Prostate gland (tissue), 2 donors: ENCODE data around the gene RAPGEF3. TPM values are rescaled to one million over a fixed set of nuclear protein-coding genes. Genes with fewer than 3 reads are reported as not detected.

Experiments
- DNase-seq: peaks from one replicate; pipeline ENCODE4 v3.0.0-alpha.2; 2019; ENCODE audit warnings: low spot score
- H3K27ac ChIP-seq, 2 donors: fragments of 200-600 bp; sonication (generic); 2 replicates each; pipeline ENCODE4 v1.5.1; 2017 to 2019
- H3K27me3 ChIP-seq: fragments of 200-600 bp; sonication (generic); replicated peaks from 2 replicates; pipeline ENCODE4 v1.5.1; 2019; ENCODE audit not compliant: insufficient read depth
- H3K36me3 ChIP-seq, 2 donors: fragments of 200-600 bp; sonication (generic); 1 replicate in 1 of 2; 2 replicates in 1 of 2; pipeline versions ENCODE4 v1.5.1 to v1.8.1; 2017 to 2019
- H3K4me1 ChIP-seq: fragments of 200-600 bp; sonication (generic); replicated peaks from 2 replicates; pipeline ENCODE4 v1.5.1; 2019
- H3K4me3 ChIP-seq, 2 donors: fragments of 200-600 bp; sonication (generic); 2 replicates each; pipeline ENCODE4 v1.5.1; 2017 to 2019
- H3K9me3 ChIP-seq: fragments of 200-600 bp; sonication (generic); 2 replicates; pipeline ENCODE4 v1.5.1; 2017
- POLR2A ChIP-seq: fragments of 450-650 bp; IDR thresholded peaks from one replicate; pipeline ENCODE4 v1.6.1; 2016; ENCODE audit warnings: antibody characterized with exemption, mild to moderate bottlenecking
- POLR2AphosphoS5 ChIP-seq: sonication (generic); formaldehyde crosslinking; IDR thresholded peaks from one replicate; pipeline ENCODE4 v1.6.1; 2017; ENCODE audit warnings: antibody characterized with exemption
- whole genome bisulfite sequencing: methylation state at CpG from one replicate; pipeline ENCODE4 v1.1.5; 2018; 5-methylcytosine and 5-hydroxymethylcytosine counted together
- intact Hi-C: fragments of 100-400 bp; cut with DNase I; formaldehyde crosslinking; loops from one replicate; pipeline ENCODE4 v1.14.2; 2022
- total RNA-seq, 2 donors: library from RNA; depleted of rRNA; stranded (reverse); fragments of >200 nt; gene quantifications; one replicate each; pipeline ENCODE4 v1.1.0, GENCODE V29; 2016
- TF ChIP-seq, protein P1 (sequence below), 4 experiments: fragments of 200-600 bp in 2 of 4; fragments of 450-650 bp in 2 of 4; sonication (generic) in 2 of 4; IDR thresholded peaks; 1 replicate in 3 of 4; 2 replicates in 1 of 4; pipeline ENCODE4 v1.5.1; 2016 to 2019; ENCODE audit warnings: antibody characterized with exemption in 4 of 4, mild to moderate bottlenecking in 2 of 4, moderate library complexity in 2 of 4

The RAPGEF3 gene
- total RNA-seq, 2 donors from 2014 or later = 19.1 to 28.5 TPM

DNA sequence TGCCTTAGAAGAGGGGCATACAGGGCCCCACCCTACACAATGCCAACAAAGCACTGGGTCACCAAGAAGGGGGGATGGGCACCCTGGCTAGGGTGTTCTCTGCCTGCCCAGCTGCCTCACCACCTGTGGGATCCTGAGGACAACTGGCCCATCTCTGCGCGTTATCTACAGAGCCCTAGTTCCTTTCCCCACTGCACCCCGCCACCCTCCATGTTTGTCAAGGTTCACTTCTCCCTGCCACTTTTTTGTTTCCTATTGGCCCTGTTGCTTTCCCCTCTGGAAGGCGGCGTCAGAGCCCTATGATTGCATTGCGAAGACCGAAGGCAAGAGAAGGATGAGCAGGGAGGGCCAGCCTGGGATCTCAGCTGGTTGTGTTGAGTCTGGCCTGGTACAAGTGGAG is 16.0 kb upstream of the RAPGEF3 start:
- no peaks in the 10 kb centered on the region for H3K4me1 ChIP-seq
- no peaks in the 10 kb centered on the region for H3K27me3 ChIP-seq
- H3K27ac ChIP-seq = no peak overlapping the region
- intact Hi-C loops = loop anchor here (1.0 to 5.0 kb wide), 4 partner anchors 17 to 122 kb away; no protein-coding TSS in a partner anchor
- H3K4me3 ChIP-seq = no peak overlapping the region
- no peak for DNase-seq
- no peak for TF ChIP-seq POLR2A
- TF ChIP-seq, protein P1, sequence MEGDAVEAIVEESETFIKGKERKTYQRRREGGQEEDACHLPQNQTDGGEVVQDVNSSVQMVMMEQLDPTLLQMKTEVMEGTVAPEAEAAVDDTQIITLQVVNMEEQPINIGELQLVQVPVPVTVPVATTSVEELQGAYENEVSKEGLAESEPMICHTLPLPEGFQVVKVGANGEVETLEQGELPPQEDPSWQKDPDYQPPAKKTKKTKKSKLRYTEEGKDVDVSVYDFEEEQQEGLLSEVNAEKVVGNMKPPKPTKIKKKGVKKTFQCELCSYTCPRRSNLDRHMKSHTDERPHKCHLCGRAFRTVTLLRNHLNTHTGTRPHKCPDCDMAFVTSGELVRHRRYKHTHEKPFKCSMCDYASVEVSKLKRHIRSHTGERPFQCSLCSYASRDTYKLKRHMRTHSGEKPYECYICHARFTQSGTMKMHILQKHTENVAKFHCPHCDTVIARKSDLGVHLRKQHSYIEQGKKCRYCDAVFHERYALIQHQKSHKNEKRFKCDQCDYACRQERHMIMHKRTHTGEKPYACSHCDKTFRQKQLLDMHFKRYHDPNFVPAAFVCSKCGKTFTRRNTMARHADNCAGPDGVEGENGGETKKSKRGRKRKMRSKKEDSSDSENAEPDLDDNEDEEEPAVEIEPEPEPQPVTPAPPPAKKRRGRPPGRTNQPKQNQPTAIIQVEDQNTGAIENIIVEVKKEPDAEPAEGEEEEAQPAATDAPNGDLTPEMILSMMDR (IDR thresholded peaks at IDR 0.05) = no peak
- no peak for TF ChIP-seq POLR2AphosphoS5
- no peaks in the 10 kb centered on the region for H3K36me3 ChIP-seq
- H3K9me3 ChIP-seq = no peaks in the 10 kb centered on the region
- whole genome bisulfite sequencing = 95% methylated on average over 7 of the region's 7 CpGs

DNA sequence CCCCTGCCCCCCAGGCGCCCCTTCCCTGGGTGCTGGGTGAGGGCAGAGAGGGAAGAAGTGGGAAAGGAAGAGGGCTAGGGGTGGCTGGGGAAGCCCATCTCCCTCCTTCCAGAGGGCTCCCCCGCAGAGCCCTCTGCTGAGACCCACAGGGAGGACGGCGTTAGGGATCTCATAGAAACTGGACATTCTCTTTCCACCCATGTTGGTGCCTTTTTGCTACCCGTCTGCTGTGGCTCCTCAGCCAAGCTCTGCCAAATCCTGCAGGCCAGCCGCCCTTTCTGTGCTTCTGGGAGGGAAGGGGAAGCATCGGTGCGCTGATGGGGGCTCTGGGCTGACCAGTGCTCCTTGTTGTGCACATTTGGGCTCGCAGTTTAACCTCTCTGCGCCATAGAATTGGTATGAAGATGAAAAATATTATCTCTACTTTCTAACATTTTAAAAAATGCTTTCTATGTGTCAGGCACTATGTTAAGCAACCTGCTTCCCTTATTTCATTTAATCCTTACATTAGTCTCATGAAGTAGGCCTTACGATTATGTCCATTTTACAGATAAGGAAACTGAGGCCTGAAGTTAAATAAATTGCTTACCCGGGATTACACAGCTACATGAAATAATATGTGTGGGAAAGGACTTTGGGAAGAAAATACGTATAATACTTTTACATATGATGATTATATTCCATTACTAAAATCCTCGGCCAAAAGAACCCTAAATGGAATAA is 15.3 kb upstream of the RAPGEF3 start:
- no peaks in the 10 kb centered on the region for H3K9me3 ChIP-seq
- H3K27me3 ChIP-seq = no peaks in the 10 kb centered on the region
- 54% methylated on average over 14 of the region's 14 CpGs for WGBS
- H3K4me3 ChIP-seq = peak overlapping the region; percentile 80 to 86
- no peaks in the 10 kb centered on the region for H3K36me3 ChIP-seq
- peak overlapping the region; percentile 76 to 77 for H3K27ac ChIP-seq
- DNase-seq = no peak
- intact Hi-C loops = loop anchor here (1.0 to 2.0 kb wide), 2 partner anchors 17 to 39 kb away; no protein-coding TSS in a partner anchor
- H3K4me1 ChIP-seq = no peaks in the 10 kb centered on the region
- TF ChIP-seq, protein P1 (IDR thresholded peaks at IDR 0.05) = no peak
- TF ChIP-seq POLR2AphosphoS5 = no peak
- TF ChIP-seq POLR2A = no peak

DNA sequence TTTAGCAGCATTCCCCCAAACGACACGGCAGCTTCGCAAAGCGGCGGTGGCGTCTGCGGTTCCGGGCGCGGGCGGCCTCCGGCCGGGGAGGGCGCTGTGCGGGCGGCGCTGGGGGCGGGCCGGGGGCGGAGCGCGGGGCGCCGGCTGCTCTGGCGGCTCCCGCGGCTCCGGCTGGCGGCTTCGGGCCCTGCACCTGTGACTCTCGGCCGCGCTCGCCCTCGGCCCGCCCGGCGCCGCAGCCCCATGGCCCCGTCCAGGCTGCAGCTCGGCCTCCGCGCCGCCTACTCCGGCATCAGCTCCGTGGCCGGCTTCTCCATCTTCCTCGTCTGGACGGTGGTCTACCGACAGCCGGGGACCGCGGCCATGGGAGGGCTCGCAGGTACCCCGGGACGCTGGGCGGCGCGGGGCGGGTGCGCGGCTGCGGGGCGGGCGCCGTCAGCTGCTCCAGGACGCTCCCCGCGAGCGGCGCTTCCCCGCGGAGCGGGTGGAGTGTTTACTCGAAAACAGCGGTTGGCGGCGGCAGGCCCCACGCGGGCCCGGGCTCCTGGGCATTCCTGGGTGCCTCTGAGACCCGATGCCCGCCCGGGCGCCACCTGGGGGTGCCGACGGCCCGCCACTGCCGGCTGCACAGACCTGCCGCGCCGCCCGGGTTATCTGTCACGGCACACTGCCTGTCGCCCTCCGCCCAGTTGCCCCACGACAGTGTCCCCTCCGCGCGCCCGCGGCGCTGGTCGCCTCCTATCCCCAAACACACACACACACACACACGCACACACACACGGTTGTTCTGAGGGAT is 14.6 kb upstream of the RAPGEF3 start, which contains the start of gene SLC48A1:
Gene SLC48A1 (plus strand): TSS at position 177 of the 796 bp plus-strand sequence. CDS start 67 bp downstream, at position 244.
- Histone ChIP-seq H3K4me3 (peak within 1 kb of the TSS; percentile 80 to 86), H3K27me3 (no peaks in the 10 kb centered on the region), H3K36me3 (no peaks in the 10 kb centered on the region), H3K4me1 (no peaks in the 10 kb centered on the region), H3K9me3 (no peaks in the 10 kb centered on the region), H3K27ac (peak within 1 kb of the TSS; percentile 76 to 77)
- intact Hi-C loops = loop anchor here (2.0 kb wide), 1 partner anchor 40 kb away; no protein-coding TSS in a partner anchor
- 0% methylated on average over 23 of the region's 106 CpGs for whole genome bisulfite sequencing
- TF ChIP-seq, protein P1 (IDR thresholded peaks at IDR 0.05) = peak in 3 of 4 experiments; percentile 13 to 39 (median 35)
- TF ChIP-seq POLR2AphosphoS5 (no peak), POLR2A (peak; percentile 41)
- peak; percentile 57 for DNase-seq

DNA sequence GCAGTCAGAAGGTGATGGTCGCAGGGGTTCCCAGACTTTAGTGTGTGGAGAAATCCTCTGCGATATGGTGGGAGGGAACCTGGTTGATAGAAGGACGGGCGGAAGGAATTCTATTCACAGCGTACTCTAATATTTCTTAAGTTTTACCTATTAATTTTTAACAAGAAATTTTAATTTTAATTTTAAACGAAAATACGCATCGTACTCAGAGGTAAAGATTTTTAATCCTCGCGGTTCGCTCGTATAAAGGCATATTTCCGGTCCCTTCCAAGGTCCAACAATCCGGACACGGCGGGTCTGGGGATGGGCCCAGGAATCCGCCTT is 14.0 kb upstream of the RAPGEF3 start:
- intact Hi-C loops = loop anchor here (2.0 kb wide), 1 partner anchor 40 kb away; no protein-coding TSS in a partner anchor
- Histone ChIP-seq H3K4me3 (peak overlapping the region; percentile 80 to 86), H3K9me3 (no peaks in the 10 kb centered on the region), H3K4me1 (no peaks in the 10 kb centered on the region), H3K27ac (peak overlapping the region; percentile 76 to 77), H3K27me3 (no peaks in the 10 kb centered on the region), H3K36me3 (no peaks in the 10 kb centered on the region)
- WGBS = 12% methylated on average over 17 of the region's 17 CpGs
- no peak for DNase-seq
- TF ChIP-seq POLR2AphosphoS5 = no peak
- TF ChIP-seq POLR2A = no peak
- TF ChIP-seq, protein P1 (IDR thresholded peaks at IDR 0.05) = no peak
